Mesenchymal stem cell (in vitro differentiated cells and primary cell): ENCODE measurements around the gene HTR3A.

ENCODE experiments used
- DNase-seq: peaks from one replicate; pipeline ENCODE4 v3.0.0-alpha.2; 2013
- H2AFZ ChIP-seq: one replicate; pipeline ENCODE4 v1.6.1; 2013; ENCODE audit warnings: low read depth, mild to moderate bottlenecking, control low read depth, inconsistent platforms, low read length, moderate library complexity
- H2AK5ac ChIP-seq: 2 replicates; pipeline ENCODE4 v1.6.1; 2013; ENCODE audit warnings: low read length, moderate library complexity, mild to moderate bottlenecking, inconsistent platforms; ENCODE audit not compliant: severe bottlenecking
- H2BK120ac ChIP-seq: one replicate; pipeline ENCODE4 v1.6.1; 2013; ENCODE audit warnings: low read depth, mild to moderate bottlenecking, inconsistent platforms, low read length, moderate library complexity
- H2BK12ac ChIP-seq, 2 experiments: one replicate each; pipeline ENCODE4 v1.6.1; 2013; ENCODE audit warnings: inconsistent platforms in 2 of 2, low read length in 2 of 2, mild to moderate bottlenecking in 2 of 2, moderate library complexity in 2 of 2, control low read depth in 1 of 2
- H2BK15ac ChIP-seq: one replicate; pipeline ENCODE4 v1.6.1; 2013; ENCODE audit warnings: mild to moderate bottlenecking, low read depth, inconsistent platforms; ENCODE audit not compliant: poor library complexity, severe bottlenecking
- H2BK5ac ChIP-seq: 2 replicates; pipeline ENCODE4 v1.6.1; 2013; ENCODE audit warnings: low read depth, mild to moderate bottlenecking, low read length, control low read depth, inconsistent platforms; ENCODE audit not compliant: poor library complexity, severe bottlenecking
- H3K14ac ChIP-seq, 2 experiments: one replicate each; pipeline ENCODE4 v1.6.1; 2013; ENCODE audit warnings: inconsistent platforms in 2 of 2, low read length in 2 of 2, control low read depth in 1 of 2, mild to moderate bottlenecking in 1 of 2, moderate library complexity in 1 of 2
- H3K18ac ChIP-seq, 2 experiments: one replicate each; pipeline ENCODE4 v1.6.1; 2013; ENCODE audit warnings: inconsistent platforms in 2 of 2, low read length in 2 of 2, control low read depth in 1 of 2, low read depth in 1 of 2, mild to moderate bottlenecking in 1 of 2
- H3K23ac ChIP-seq, 2 experiments: one replicate each; pipeline ENCODE4 v1.6.1; 2013; ENCODE audit warnings: inconsistent platforms in 2 of 2, low read length in 2 of 2, mild to moderate bottlenecking in 2 of 2, moderate library complexity in 2 of 2, control low read depth in 1 of 2
- H3K27ac ChIP-seq: 2 replicates; pipeline ENCODE4 v1.5.1; 2013; ENCODE audit warnings: mild to moderate bottlenecking, moderate library complexity, low read length, control low read depth, inconsistent platforms; ENCODE audit not compliant: poor library complexity, severe bottlenecking
- H3K27me3 ChIP-seq, 2 experiments: 2 replicates each; pipeline versions ENCODE4 v1.6.1 to v1.7.0; 2013; ENCODE audit warnings: low read length in 2 of 2, mild to moderate bottlenecking in 2 of 2, moderate library complexity in 2 of 2, control low read depth in 1 of 2, inconsistent platforms in 1 of 2; ENCODE audit not compliant: control insufficient read depth in 1 of 2, insufficient read depth in 1 of 2
- H3K36me3 ChIP-seq, 2 experiments: 2 replicates each; pipeline versions ENCODE4 v1.6.1 to v1.7.0; 2013; ENCODE audit warnings: low read length in 2 of 2, control low read depth in 1 of 2, inconsistent platforms in 1 of 2, low read depth in 1 of 2, mild to moderate bottlenecking in 1 of 2; ENCODE audit not compliant: insufficient read depth in 2 of 2, control insufficient read depth in 1 of 2
- H3K4ac ChIP-seq, 2 experiments: one replicate each; pipeline ENCODE4 v1.6.1; 2013; ENCODE audit warnings: inconsistent platforms in 2 of 2, low read length in 2 of 2, mild to moderate bottlenecking in 2 of 2, moderate library complexity in 2 of 2, control low read depth in 1 of 2, low read depth in 1 of 2
- H3K4me1 ChIP-seq: 2 replicates; pipeline ENCODE4 v1.6.1; 2013; ENCODE audit warnings: low read depth, low read length, control low read depth; ENCODE audit not compliant: control insufficient read depth, insufficient read depth
- H3K4me2 ChIP-seq: 2 replicates; pipeline ENCODE4 v1.6.1; 2013; ENCODE audit warnings: low read length, mild to moderate bottlenecking, inconsistent platforms; ENCODE audit not compliant: poor library complexity, severe bottlenecking
- H3K4me3 ChIP-seq, 2 experiments: 2 replicates each; pipeline versions ENCODE4 v1.5.1 to v1.7.0; 2013; ENCODE audit warnings: low read length in 2 of 2, mild to moderate bottlenecking in 2 of 2, control low read depth in 1 of 2, low read depth in 1 of 2; ENCODE audit not compliant: insufficient read depth in 1 of 2
- H3K79me1 ChIP-seq: replicated peaks from 2 replicates; pipeline ENCODE4 v1.6.1; 2013; ENCODE audit warnings: mild to moderate bottlenecking, control low read depth, low read length, inconsistent platforms; ENCODE audit not compliant: poor library complexity, severe bottlenecking
- H3K9ac ChIP-seq: 2 replicates; pipeline ENCODE4 v1.7.0; 2013; ENCODE audit warnings: mild to moderate bottlenecking, low read length, moderate library complexity
- H3K9me3 ChIP-seq: 2 replicates; pipeline ENCODE4 v1.7.0; 2013; ENCODE audit warnings: mild to moderate bottlenecking, low read length; ENCODE audit not compliant: control insufficient read depth
- H4K8ac ChIP-seq: one replicate; pipeline ENCODE4 v1.6.1; 2013; ENCODE audit warnings: inconsistent platforms, mild to moderate bottlenecking, low read length, moderate library complexity
- H4K91ac ChIP-seq: one replicate; pipeline ENCODE4 v1.6.1; 2013; ENCODE audit warnings: mild to moderate bottlenecking, low read length, inconsistent platforms
- WGBS: methylation state at CpG from one replicate; pipeline ENCODE4 v1.1.7; 2013; ENCODE audit warnings: mixed read lengths; 5-methylcytosine and 5-hydroxymethylcytosine counted together

Gene HTR3A

DNA sequence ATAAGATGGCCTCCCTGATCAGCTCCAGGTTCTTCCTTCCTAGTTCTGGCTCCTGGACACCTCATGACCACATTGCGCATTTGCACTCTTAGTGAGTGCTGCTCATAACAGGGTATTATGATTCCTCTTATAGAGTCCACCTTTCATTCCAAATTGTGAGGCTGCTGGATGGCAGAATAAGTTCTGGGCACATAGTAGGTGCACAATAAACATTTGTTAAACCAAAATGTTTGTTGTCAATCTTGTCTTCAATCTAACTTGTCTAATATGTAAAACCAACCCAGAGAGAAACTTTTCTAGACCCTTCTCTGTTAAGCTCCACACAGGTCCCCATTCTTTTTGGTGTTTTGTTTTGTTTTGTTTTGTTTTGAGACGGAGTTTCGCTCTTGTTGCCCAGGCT lies 62.0 kb downstream of the HTR3A start:
- no peak overlapping the region for H3K4me2 ChIP-seq
- H2BK12ac ChIP-seq = no peak overlapping the region
- no peak overlapping the region for H2AFZ ChIP-seq
- H3K36me3 ChIP-seq = no peaks in the 10 kb centered on the region
- no peaks in the 10 kb centered on the region for H3K9me3 ChIP-seq
- no peaks in the 10 kb centered on the region for H3K79me1 ChIP-seq
- peaks cover 8% of the 10 kb centered on the region for H3K4me1 ChIP-seq
- peak overlapping the region in 1 of 2 experiments; percentile 46 for H3K14ac ChIP-seq
- H2BK5ac ChIP-seq = no peak overlapping the region
- no CpG with 5 or more reads among the region's 3 CpGs for WGBS
- no peak overlapping the region for H4K91ac ChIP-seq
- H2BK120ac ChIP-seq = no peak overlapping the region
- H3K23ac ChIP-seq = no peak overlapping the region
- H4K8ac ChIP-seq = no peak overlapping the region
- no peak overlapping the region for H2AK5ac ChIP-seq
- peak overlapping the region in 1 of 2 experiments; percentile 78 for H3K4me3 ChIP-seq
- no peak for DNase-seq
- H3K18ac ChIP-seq = peak overlapping the region in 1 of 2 experiments; percentile 15
- no peak overlapping the region for H3K4ac ChIP-seq
- peaks cover 28 to 54% of the 10 kb centered on the region in 2 experiments for H3K27me3 ChIP-seq
- H3K27ac ChIP-seq = no peak overlapping the region
- peak overlapping the region; percentile 76 for H3K9ac ChIP-seq
- no peak overlapping the region for H2BK15ac ChIP-seq

DNA sequence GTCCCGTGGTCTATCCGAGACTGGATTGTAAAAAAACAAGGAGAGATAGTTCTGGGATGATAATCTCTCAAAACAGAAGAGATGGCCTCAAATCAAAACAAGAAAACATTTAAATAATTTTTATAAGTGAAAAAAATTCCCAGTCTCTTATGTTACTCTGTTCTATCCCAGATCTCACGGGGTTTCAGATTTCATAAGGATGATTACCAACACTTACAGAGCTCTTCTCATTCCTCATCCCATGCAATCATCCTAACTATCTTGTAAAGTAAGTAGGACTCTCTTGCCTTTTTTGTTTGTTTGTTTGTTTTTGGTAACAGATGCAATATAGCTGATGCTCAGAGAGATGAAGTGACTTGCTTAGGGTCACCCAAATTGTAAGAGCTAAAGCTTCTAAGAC lies 64.6 kb downstream of the HTR3A start:
- no peak overlapping the region for H3K18ac ChIP-seq
- H4K91ac ChIP-seq = no peak overlapping the region
- no peak overlapping the region for H2BK5ac ChIP-seq
- H2AFZ ChIP-seq = no peak overlapping the region
- no peaks in the 10 kb centered on the region for H3K9me3 ChIP-seq
- H3K23ac ChIP-seq = no peak overlapping the region
- no peak overlapping the region for H3K4me2 ChIP-seq
- H3K79me1 ChIP-seq = no peaks in the 10 kb centered on the region
- peaks cover 8% of the 10 kb centered on the region for H3K4me1 ChIP-seq
- no peak overlapping the region for H3K4ac ChIP-seq
- no peak overlapping the region for H3K27ac ChIP-seq
- H2BK15ac ChIP-seq = no peak overlapping the region
- no peak overlapping the region for H2AK5ac ChIP-seq
- 100% methylated on average over 1 of the region's 3 CpGs for WGBS
- no peaks in the 10 kb centered on the region for H3K36me3 ChIP-seq
- H4K8ac ChIP-seq = no peak overlapping the region
- peak; percentile 14 for DNase-seq
- no peak overlapping the region for H2BK120ac ChIP-seq
- H2BK12ac ChIP-seq = no peak overlapping the region
- no peak overlapping the region for H3K14ac ChIP-seq
- H3K4me3 ChIP-seq = no peak overlapping the region
- H3K9ac ChIP-seq = no peak overlapping the region
- peaks cover 16 to 45% of the 10 kb centered on the region in 2 experiments for H3K27me3 ChIP-seq
